Measurements from ENCODE around the gene SLC26A2. TPM values are rescaled to one million over a fixed set of nuclear protein-coding genes. Genes with fewer than 3 reads are reported as not detected.

Gene SLC26A2
- total and polyA plus RNA-seq, 4 experiments from 2014 or later: 1.4 to 14.3 (median 9.1) TPM

DNA sequence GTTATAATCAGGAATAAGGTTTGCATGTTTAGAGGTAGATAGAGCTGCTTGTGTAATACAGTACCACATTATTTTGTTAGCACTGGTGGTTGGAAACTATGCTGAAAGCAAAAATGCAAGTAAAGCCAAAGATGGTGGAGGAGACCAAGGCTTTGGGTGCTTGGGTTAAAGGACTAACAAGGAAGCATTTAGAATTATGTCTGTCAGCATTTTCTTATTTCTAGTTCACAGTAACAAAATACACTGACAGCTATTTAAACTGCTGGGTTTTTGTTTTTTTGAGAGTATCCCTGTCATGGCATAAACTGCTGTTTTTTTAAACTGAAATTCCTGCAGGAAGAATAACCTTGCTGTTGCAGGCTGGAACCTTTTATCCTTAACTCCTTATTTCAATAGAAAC, 46.5 kb downstream of the SLC26A2 start:
- Mint-ChIP-seq H3K4me3 (no peak overlapping the region), H3K27me3 (no peaks in the 10 kb centered on the region)

DNA sequence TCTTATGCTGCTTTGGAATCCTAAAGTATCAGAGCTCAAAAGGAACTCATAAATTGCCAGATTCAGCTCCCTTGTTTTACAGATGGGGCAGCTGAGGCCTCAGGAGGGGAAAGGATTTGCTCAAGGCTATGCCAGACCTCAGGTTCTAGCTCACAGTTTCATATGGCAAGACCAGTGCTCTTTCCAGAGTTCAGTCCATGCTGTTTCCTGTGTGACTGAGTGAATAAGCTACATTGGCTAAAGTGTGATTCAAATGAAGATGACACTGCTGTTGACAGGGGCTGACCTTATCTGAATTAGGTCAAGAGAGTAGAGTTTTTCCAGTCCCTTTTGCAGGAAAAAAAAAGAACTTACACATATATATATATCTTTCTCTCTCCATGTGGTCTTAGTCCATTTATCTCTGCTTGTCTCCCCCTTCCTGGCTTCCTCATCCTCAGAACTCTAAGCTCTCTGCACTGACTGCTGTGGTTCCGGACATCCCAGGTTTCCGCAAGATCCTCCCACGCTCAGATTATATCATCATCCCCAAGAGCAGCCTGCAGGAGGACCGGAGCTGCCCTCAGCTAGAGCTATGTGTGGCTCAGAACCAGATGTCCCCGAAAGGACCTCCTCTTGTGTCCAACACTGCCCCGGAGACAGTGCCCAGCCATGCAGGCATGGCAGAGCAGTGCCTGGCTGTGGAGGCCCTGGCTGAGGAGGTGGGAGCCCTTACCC, 49.3 kb downstream of the SLC26A2 start:
- Histone ChIP-seq H3K27me3 (ENCODE audit: insufficient read depth, low read length) (no peaks in the 10 kb centered on the region), H3K27ac (ENCODE audit: low read depth, low read length) (no peak overlapping the region), H3K4me3 (ENCODE audit: low read length in 2 of 2) (no peak overlapping the region), H3K4me1 (ENCODE audit: insufficient read depth, low read length) (no peaks in the 10 kb centered on the region), H3K9me3 (ENCODE audit: control insufficient read depth in 1 of 2, low read length in 2 of 2) (no peaks in the 10 kb centered on the region), H3K36me3 (ENCODE audit: insufficient read depth, low read length) (peaks cover 78% of the 10 kb centered on the region)
- Mint-ChIP-seq H3K36me3 (peaks cover 62 to 87% of the 10 kb centered on the region in 2 donors), H3K27me3 (no peaks in the 10 kb centered on the region), H3K27ac (peak overlapping the region in 3 of 7 donors; percentile 6 to 73 (median 41)), H3K4me3 (no peak overlapping the region), H3K9me3 (no peaks in the 10 kb centered on the region), H3K4me1 (peaks cover 9 to 26% (median 19%) of the 10 kb centered on the region in 4 donors)
- no peak for DNase-seq
- intact Hi-C loops (cut with micrococcal nuclease): loop anchor here (10.0 kb wide), 1 partner anchor 655 kb away; the partner anchor contains the start of gene PCYOX1L
- ChIA-PET CTCF (ENCODE audit: partially characterized antibody) (interaction anchor here (1.1 kb wide), 1 partner anchor 19 kb away, joined by 4 read pairs; no protein-coding TSS in a partner anchor), POLR2A (ENCODE audit: partially characterized antibody) (interaction anchor here (1.1 kb wide), 1 partner anchor 8 kb away, joined by 4 read pairs; no protein-coding TSS in a partner anchor)

More for the DNA sequence above, 46.5 kb downstream of the SLC26A2 start:
- H3K4me1 Mint-ChIP-seq: peaks cover 21 to 49% (median 40%) of the 10 kb centered on the region in 4 donors
- peaks cover 46 to 70% of the 10 kb centered on the region in 2 donors for H3K36me3 Mint-ChIP-seq
- Histone ChIP-seq H3K27me3 (ENCODE audit: insufficient read depth, low read length) (no peaks in the 10 kb centered on the region), H3K4me3 (ENCODE audit: low read length in 2 of 2) (no peak overlapping the region), H3K9me3 (ENCODE audit: control insufficient read depth in 1 of 2, low read length in 2 of 2) (no peaks in the 10 kb centered on the region), H3K36me3 (ENCODE audit: insufficient read depth, low read length) (peaks cover 57% of the 10 kb centered on the region), H3K27ac (ENCODE audit: low read depth, low read length) (no peak overlapping the region), H3K4me1 (ENCODE audit: insufficient read depth, low read length) (peaks cover 13% of the 10 kb centered on the region)
- no peaks in the 10 kb centered on the region for H3K9me3 Mint-ChIP-seq
- ChIA-PET CTCF (ENCODE audit: partially characterized antibody) (interaction anchor here (1.3 to 2.4 kb wide), 2 partner anchors 16 to 157 kb away, joined by 3 to 7 read pairs; no protein-coding TSS in a partner anchor), POLR2A (ENCODE audit: partially characterized antibody) (no interaction called here)
- DNase-seq: no peak
- intact Hi-C loops (cut with micrococcal nuclease): loop anchor here (10.0 kb wide), 1 partner anchor 652 kb away; the partner anchor contains the start of gene PCYOX1L
- peak overlapping the region in 2 of 7 donors; percentile 27 to 37 for H3K27ac Mint-ChIP-seq

DNA sequence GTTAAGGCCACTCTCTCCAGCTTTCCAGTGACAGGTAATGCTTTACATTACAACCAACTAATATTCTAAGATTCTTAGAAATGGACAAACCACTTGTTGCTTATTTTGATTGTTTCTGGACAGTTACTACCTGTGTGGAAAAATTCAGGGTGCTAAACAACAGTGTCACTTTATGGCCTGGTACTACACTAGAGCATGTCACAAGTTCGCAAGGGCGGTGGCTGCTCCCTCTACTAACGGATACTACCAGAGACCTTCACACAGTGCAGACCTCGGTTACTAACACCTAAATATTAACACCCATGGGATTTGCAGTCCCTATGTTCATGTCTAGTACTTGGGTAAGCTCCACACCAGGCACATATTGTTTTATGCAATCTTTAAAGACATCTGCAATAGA, 53.4 kb downstream of the SLC26A2 start:
- Histone ChIP-seq H3K36me3 (ENCODE audit: insufficient read depth, low read length) (peaks cover 74% of the 10 kb centered on the region), H3K4me1 (ENCODE audit: insufficient read depth, low read length) (no peaks in the 10 kb centered on the region), H3K27me3 (ENCODE audit: insufficient read depth, low read length) (no peaks in the 10 kb centered on the region), H3K9me3 (ENCODE audit: control insufficient read depth in 1 of 2, low read length in 2 of 2) (no peaks in the 10 kb centered on the region), H3K4me3 (ENCODE audit: low read length in 2 of 2) (no peak overlapping the region), H3K27ac (ENCODE audit: low read depth, low read length) (no peak overlapping the region)
- POLR2A ChIA-PET (ENCODE audit: partially characterized antibody): no interaction called here
- H3K27ac Mint-ChIP-seq: no peak overlapping the region
- intact Hi-C loops (cut with micrococcal nuclease): no loop called here
- H3K4me1 Mint-ChIP-seq: peaks cover 4 to 6% (median 5%) of the 10 kb centered on the region in 4 donors
- CTCF ChIA-PET (ENCODE audit: partially characterized antibody): no interaction called here
- H3K4me3 Mint-ChIP-seq: no peak overlapping the region
- H3K27me3 Mint-ChIP-seq: no peaks in the 10 kb centered on the region
- peaks cover 86 to 91% of the 10 kb centered on the region in 2 donors for H3K36me3 Mint-ChIP-seq
- peaks cover 0 to 6% (median 0%) of the 10 kb centered on the region in 8 donors for H3K9me3 Mint-ChIP-seq
- no peak for DNase-seq

DNA sequence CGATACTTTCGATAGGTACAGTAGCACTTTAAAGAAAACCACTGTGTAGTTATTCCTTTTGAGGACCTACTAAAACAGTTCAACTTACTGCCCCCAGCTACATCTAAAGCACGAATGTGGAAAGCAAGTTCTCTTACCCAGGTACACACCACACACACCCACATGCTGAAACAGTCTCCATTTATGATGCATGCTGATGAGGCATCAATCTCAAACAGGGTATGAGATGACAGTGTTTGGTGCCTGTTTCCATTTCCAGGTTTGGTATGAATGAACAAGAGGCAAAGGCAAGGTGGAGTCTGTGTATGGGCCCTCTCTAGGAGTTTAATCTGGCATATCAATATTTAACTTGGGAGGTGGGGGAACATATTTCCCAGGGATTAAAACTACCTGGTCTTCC, 53.9 kb downstream of the SLC26A2 start:
- peaks cover 3 to 4% (median 4%) of the 10 kb centered on the region in 4 donors for H3K4me1 Mint-ChIP-seq
- H3K27ac ChIP-seq (ENCODE audit: low read depth, low read length): no peak overlapping the region
- no peak for DNase-seq
- H3K4me3 ChIP-seq (ENCODE audit: low read length in 2 of 2): no peak overlapping the region
- H3K27me3 Mint-ChIP-seq: no peaks in the 10 kb centered on the region
- ChIA-PET CTCF (ENCODE audit: partially characterized antibody) (no interaction called here), POLR2A (ENCODE audit: partially characterized antibody) (no interaction called here)
- H3K27ac Mint-ChIP-seq: no peak overlapping the region
- intact Hi-C loops (cut with micrococcal nuclease): no loop called here
- no peak overlapping the region for H3K4me3 Mint-ChIP-seq
- peaks cover 0 to 6% (median 0%) of the 10 kb centered on the region in 8 donors for H3K9me3 Mint-ChIP-seq
- H3K9me3 ChIP-seq (ENCODE audit: control insufficient read depth in 1 of 2, low read length in 2 of 2): no peaks in the 10 kb centered on the region
- H3K36me3 Mint-ChIP-seq: peaks cover 88 to 93% of the 10 kb centered on the region in 2 donors
- no peaks in the 10 kb centered on the region for H3K4me1 ChIP-seq (ENCODE audit: insufficient read depth, low read length)
- H3K27me3 ChIP-seq (ENCODE audit: insufficient read depth, low read length): no peaks in the 10 kb centered on the region
- H3K36me3 ChIP-seq (ENCODE audit: insufficient read depth, low read length): peaks cover 78% of the 10 kb centered on the region

DNA sequence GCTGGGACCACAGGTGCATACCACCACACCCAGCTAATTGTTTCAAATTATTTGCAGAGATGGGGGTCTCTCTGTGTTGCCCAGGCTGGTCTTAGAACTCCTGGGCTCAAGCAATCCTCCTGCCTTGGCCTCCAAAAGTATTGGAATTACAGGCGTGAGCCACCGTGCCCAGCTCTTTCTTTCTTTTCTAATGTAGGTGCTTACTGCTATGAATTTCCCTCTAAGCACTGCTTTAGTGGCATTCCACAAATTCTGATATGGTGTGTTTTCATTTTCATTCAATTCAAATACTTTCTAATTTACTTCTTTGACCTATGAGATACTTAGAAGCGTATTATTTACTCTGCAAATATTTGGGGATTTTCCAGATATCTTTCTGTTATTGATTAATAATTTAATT, 54.9 kb downstream of the SLC26A2 start:
- Mint-ChIP-seq H3K27me3 (no peaks in the 10 kb centered on the region), H3K36me3 (peaks cover 88 to 92% of the 10 kb centered on the region in 2 donors)

DNA sequence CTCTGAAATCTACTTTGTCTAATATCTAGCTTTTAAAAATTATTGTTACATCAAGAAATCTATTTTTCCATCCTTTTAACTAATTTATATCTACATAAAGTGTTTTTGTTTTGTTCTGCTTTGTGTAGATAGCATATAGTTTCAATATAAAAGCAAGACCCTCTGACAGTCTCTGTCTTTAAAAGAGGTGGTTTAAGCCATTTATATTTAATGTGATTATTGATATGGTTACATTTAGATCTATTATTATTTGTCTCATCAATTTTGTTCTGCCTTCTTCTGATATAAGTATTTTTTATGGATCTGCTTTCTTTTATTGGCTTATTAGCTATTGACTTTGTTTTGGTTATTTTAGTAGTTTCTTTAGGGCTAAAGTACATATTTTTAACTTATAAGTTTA, 56.0 kb downstream of the SLC26A2 start:
- intact Hi-C loops (cut with micrococcal nuclease): no loop called here
- ChIA-PET POLR2A (ENCODE audit: partially characterized antibody) (no interaction called here), CTCF (ENCODE audit: partially characterized antibody) (interaction anchor here (1.3 kb wide), 1 partner anchor 25 kb away, joined by 3 read pairs; no protein-coding TSS in a partner anchor)
- peaks cover 88 to 91% of the 10 kb centered on the region in 2 donors for H3K36me3 Mint-ChIP-seq
- no peak for DNase-seq
- no peak overlapping the region for H3K4me3 ChIP-seq (ENCODE audit: low read length in 2 of 2)
- no peaks in the 10 kb centered on the region for H3K27me3 ChIP-seq (ENCODE audit: insufficient read depth, low read length)
- H3K9me3 ChIP-seq (ENCODE audit: control insufficient read depth in 1 of 2, low read length in 2 of 2): no peaks in the 10 kb centered on the region
- H3K4me1 Mint-ChIP-seq: peaks cover 0 to 4% (median 4%) of the 10 kb centered on the region in 4 donors
- no peaks in the 10 kb centered on the region for H3K4me1 ChIP-seq (ENCODE audit: insufficient read depth, low read length)
- H3K27ac Mint-ChIP-seq: peak overlapping the region in 1 of 7 donors; percentile 43
- H3K27me3 Mint-ChIP-seq: no peaks in the 10 kb centered on the region
- no peak overlapping the region for H3K4me3 Mint-ChIP-seq
- peaks cover 78% of the 10 kb centered on the region for H3K36me3 ChIP-seq (ENCODE audit: insufficient read depth, low read length)
- no peak overlapping the region for H3K27ac ChIP-seq (ENCODE audit: low read depth, low read length)
- peaks cover 0 to 6% (median 0%) of the 10 kb centered on the region in 8 donors for H3K9me3 Mint-ChIP-seq

More for the DNA sequence above, 54.9 kb downstream of the SLC26A2 start:
- H3K27me3 ChIP-seq (ENCODE audit: insufficient read depth, low read length): no peaks in the 10 kb centered on the region
- Mint-ChIP-seq H3K4me1 (peaks cover 0 to 4% (median 4%) of the 10 kb centered on the region in 4 donors), H3K9me3 (peaks cover 0 to 6% (median 0%) of the 10 kb centered on the region in 8 donors), H3K27ac (no peak overlapping the region), H3K4me3 (no peak overlapping the region)
- H3K27ac ChIP-seq (ENCODE audit: low read depth, low read length): no peak overlapping the region
- CTCF ChIA-PET (ENCODE audit: partially characterized antibody): no interaction called here
- POLR2A ChIA-PET (ENCODE audit: partially characterized antibody): no interaction called here
- H3K9me3 ChIP-seq (ENCODE audit: control insufficient read depth in 1 of 2, low read length in 2 of 2): no peaks in the 10 kb centered on the region
- no peaks in the 10 kb centered on the region for H3K4me1 ChIP-seq (ENCODE audit: insufficient read depth, low read length)
- H3K36me3 ChIP-seq (ENCODE audit: insufficient read depth, low read length): peaks cover 80% of the 10 kb centered on the region
- no peak overlapping the region for H3K4me3 ChIP-seq (ENCODE audit: low read length in 2 of 2)
- DNase-seq: no peak
- intact Hi-C loops (cut with micrococcal nuclease): no loop called here

DNA sequence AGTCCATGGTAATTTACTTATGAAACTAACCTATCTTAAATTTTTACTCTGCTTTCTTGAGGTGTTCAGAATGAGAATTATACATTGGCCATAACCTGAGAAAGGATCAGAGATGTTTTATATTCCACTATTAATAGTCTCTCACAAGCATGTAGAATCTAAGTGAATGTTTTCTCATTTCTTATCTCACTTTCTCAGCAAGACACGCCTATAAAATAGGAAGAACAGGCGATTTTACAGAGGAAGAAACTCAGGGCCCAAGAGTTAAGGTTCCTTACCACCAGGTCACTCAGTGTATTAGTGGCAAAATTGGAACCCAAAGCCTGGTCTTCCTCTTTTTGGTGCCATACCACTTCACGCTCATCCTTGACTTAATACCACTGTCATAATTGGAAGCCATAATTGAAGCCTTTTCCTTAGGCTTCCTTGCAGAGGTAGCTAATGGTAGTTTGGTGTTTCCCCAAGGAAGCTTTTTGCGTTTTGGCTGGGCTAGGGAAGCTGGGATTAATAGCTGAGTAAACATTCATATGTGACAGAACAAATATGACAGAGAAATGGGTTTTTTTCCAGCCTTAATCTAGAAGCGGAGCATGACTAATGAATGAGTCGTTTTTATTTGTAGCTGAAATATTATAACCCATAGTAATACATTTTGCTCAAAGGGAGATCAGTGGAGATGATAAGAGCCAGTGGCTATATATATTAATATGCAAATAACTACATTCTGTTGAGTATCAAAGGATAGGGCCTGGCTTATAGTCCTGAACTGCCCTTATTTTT, 56.9 kb downstream of the SLC26A2 start:
- Histone ChIP-seq H3K27me3 (ENCODE audit: insufficient read depth, low read length) (no peaks in the 10 kb centered on the region), H3K4me3 (ENCODE audit: low read length in 2 of 2) (no peak overlapping the region), H3K36me3 (ENCODE audit: insufficient read depth, low read length) (peaks cover 80% of the 10 kb centered on the region), H3K4me1 (ENCODE audit: insufficient read depth, low read length) (no peaks in the 10 kb centered on the region), H3K27ac (ENCODE audit: low read depth, low read length) (no peak overlapping the region), H3K9me3 (ENCODE audit: control insufficient read depth in 1 of 2, low read length in 2 of 2) (no peaks in the 10 kb centered on the region)
- no peaks in the 10 kb centered on the region for H3K27me3 Mint-ChIP-seq
- ChIA-PET CTCF (ENCODE audit: partially characterized antibody) (interaction anchor here (1.3 kb wide), 1 partner anchor 26 kb away, joined by 3 read pairs; no protein-coding TSS in a partner anchor), POLR2A (ENCODE audit: partially characterized antibody) (no interaction called here)
- peaks cover 91 to 92% of the 10 kb centered on the region in 2 donors for H3K36me3 Mint-ChIP-seq
- peaks cover 0 to 6% (median 0%) of the 10 kb centered on the region in 8 donors for H3K9me3 Mint-ChIP-seq
- DNase-seq: no peak
- H3K4me3 Mint-ChIP-seq: no peak overlapping the region
- H3K4me1 Mint-ChIP-seq: peaks cover 0 to 4% (median 1%) of the 10 kb centered on the region in 4 donors
- peak overlapping the region in 1 of 7 donors; percentile 43 for H3K27ac Mint-ChIP-seq
- intact Hi-C loops (cut with micrococcal nuclease): no loop called here

Measured in CD4-positive, alpha-beta memory T cell (primary cell).